Heart left ventricle (tissue), 16 donors: ENCODE results near the gene IL33. TPM values are rescaled to one million over a fixed set of nuclear protein-coding genes. Genes with fewer than 3 reads are reported as not detected.

Experiments used
- ATAC-seq, 4 donors: fragments of 200-7000 bp; cut with Tn5 transposase; one replicate each; pipeline ENCODE4 v1.9.1; 2020 to 2022; ENCODE audit warnings: moderate library complexity in 4 of 4, mild to moderate bottlenecking in 3 of 4, moderate number of reproducible peaks in 1 of 4
- DNase-seq, 5 donors: peaks; one replicate each; pipeline ENCODE4 v3.0.0-alpha.2; 2020
- H3K27ac ChIP-seq, 12 donors: fragments of 200-600 bp; sonication (generic) in 4 of 12; one replicate each; pipeline versions ENCODE4 v1.5.0 to v1.8.0; 2016 to 2022; ENCODE audit warnings: mild to moderate bottlenecking in 2 of 12
- H3K27me3 ChIP-seq, 9 donors: fragments of 200-600 bp; sonication (generic) in 2 of 9; one replicate each; pipeline versions ENCODE4 v1.5.1 to v1.8.0; 2016 to 2022; ENCODE audit warnings: mild to moderate bottlenecking in 3 of 9
- H3K36me3 ChIP-seq, 9 donors: fragments of 200-600 bp; sonication (generic) in 2 of 9; one replicate each; pipeline versions ENCODE4 v1.5.0 to v1.8.0; 2018 to 2022; ENCODE audit warnings: mild to moderate bottlenecking in 2 of 9
- H3K4me1 ChIP-seq, 12 donors: fragments of 200-600 bp; sonication (generic) in 4 of 12; one replicate each; pipeline versions ENCODE4 v1.5.0 to v1.8.0; 2016 to 2022; ENCODE audit warnings: mild to moderate bottlenecking in 3 of 12
- H3K4me3 ChIP-seq, 12 donors: fragments of 200-600 bp; sonication (generic) in 4 of 12; one replicate each; pipeline versions ENCODE4 v1.5.0 to v1.8.0; 2017 to 2022; ENCODE audit warnings: mild to moderate bottlenecking in 9 of 12, moderate library complexity in 4 of 12
- H3K9me3 ChIP-seq, 12 donors: fragments of 200-600 bp; sonication (generic) in 4 of 12; one replicate each; pipeline versions ENCODE4 v1.5.0 to v1.8.0; 2016 to 2022; ENCODE audit warnings: mild to moderate bottlenecking in 1 of 12
- CTCF ChIP-seq, 12 donors: fragments of 200-600 bp; sonication (generic) in 4 of 12; IDR thresholded peaks; one replicate each; pipeline versions ENCODE4 v1.5.0 to v1.8.0; 2018 to 2022; ENCODE audit warnings: antibody characterized with exemption in 12 of 12, mild to moderate bottlenecking in 5 of 12
- POLR2A ChIP-seq, 2 donors: fragments of 450-650 bp; IDR thresholded peaks; one replicate each; pipeline ENCODE4 v1.6.1; 2017; ENCODE audit warnings: antibody characterized with exemption in 2 of 2, mild to moderate bottlenecking in 2 of 2, moderate library complexity in 2 of 2
- WGBS, 4 donors: extraction: QIAGEN DNeasy Blood & Tissue Kit in 2 of 4; methylation state at CpG; one replicate each; pipeline versions ENCODE4 v1.1.5 to v1.1.7; 2013 to 2018; 5-methylcytosine and 5-hydroxymethylcytosine counted together
- intact Hi-C, 10 donors: fragments of 100-400 bp; cut with DNase I; formaldehyde crosslinking; loops; one replicate each; pipeline versions ENCODE4 v1.11.1 to v1.14.2; 2022
- polyA plus RNA-seq, 2 donors: library from polyadenylated mRNA; stranded (reverse); fragments of 200-250 nt; gene quantifications; one replicate each; pipeline ENCODE4 v1.2.3, GENCODE V29; 2013
- total RNA-seq, 9 donors: library from RNA; depleted of rRNA in 2 of 9; stranded (reverse); fragments of >200 nt in 2 of 9; fragmentation: NEBNext Ultra II Directional in 3 of 9; extraction: Animal tissue kit (Norgen Biotek cat#: 25700) in 3 of 9; gene quantifications; one replicate each; pipeline versions ENCODE4 v1.1.0 to v1.2.4, GENCODE V29; 2016 to 2023
- donor health status: ischemic (EF 13 %, LVEDD 7.1; RV severe dilation, severe dysfunction).
- donor health status: healthy with polysubstance abuse.
- donor health status: DM: no; HTN: yes; CAD: no.
- donor health status: DM: no; HTN: no; CAD: no.
- donor health status: ischemic (EF 25% LVEDD 6.9; RV normal size, moderate dysfunction).
- donor health status: ischemic (EF 25% LVEDD 5.7; RV mildly dilated, moderate dysfunction).
- donor health status: healthy.
- donor health status: DM: yes; HTN: yes; CAD: no.
- donor health status: ischemic (EF 35%, LVEDD 5.7; RV mildly dilated, moderate dysfunction).
- donor health status: nonischemic (EF 11% LVEDD 7.7; RV severe dilation, severe dysfunction).
- donor health status: DM: yes; HTN: yes; CAD: no.
- donor health status: PGD.
- donor health status: ischemic (EF 29% LVEDD 5.4; RV normal size, mild dysfunction).
- donor health status: nonischemic (EF 23%, LVEDD 6.1; RV moderate dilation, normal function).

The IL33 gene
- total and polyA plus RNA-seq, 11 donors: 6.6 to 36.5 (median 12.7) TPM

- Histone ChIP-seq H3K9me3 (peaks cover 0 to 16% (median 9%) of the 10 kb centered on the region in 12 donors), H3K36me3 (no peaks in the 10 kb centered on the region), H3K4me1 (peaks cover 0 to 32% (median 3%) of the 10 kb centered on the region in 12 donors), H3K27me3 (no peaks in the 10 kb centered on the region), H3K27ac (peak overlapping the region in 11 of 12 donors; percentile 41 to 79 (median 58)), H3K4me3 (peak overlapping the region in 8 of 12 donors; percentile 38 to 63 (median 51))
- WGBS, 4 donors: 42 to 54% (median 47%) methylated on average over 2 of the region's 2 CpGs
- TF ChIP-seq POLR2A (IDR thresholded peaks at IDR 0.05) (no peak), CTCF (IDR thresholded peaks at IDR 0.05) (no peak)
- intact Hi-C loops: loop anchor here in 1 of 10 donors (5.0 kb wide), 1 partner anchor 57 kb away; no protein-coding TSS in a partner anchor
- ATAC-seq (peak; percentile 39 to 82 (median 61)), DNase-seq (no peak)
Measured at GRCh38 chr9:6214903-6215302, 704 bp upstream of the IL33 start.

- ATAC-seq: peak in 1 of 4 donors; percentile 40
- H3K4me1 ChIP-seq: peaks cover 0 to 38% (median 3%) of the 10 kb centered on the region in 12 donors
- intact Hi-C loops: loop anchor here in 1 of 10 donors (5.0 kb wide), 1 partner anchor 56 kb away; no protein-coding TSS in a partner anchor
Measured at GRCh38 chr9:6216002-6216401, 395 bp downstream of the IL33 start.

GRCh38 chr9:6216951-6217350 is 1.3 kb downstream of the IL33 start:
- no peaks in the 10 kb centered on the region for H3K27me3 ChIP-seq
- peak overlapping the region in 8 of 12 donors; percentile 46 to 88 (median 76) for H3K27ac ChIP-seq
- no peak for DNase-seq
- peak overlapping the region in 10 of 12 donors; percentile 28 to 63 (median 50) for H3K4me3 ChIP-seq
- intact Hi-C loops: loop anchor here in 1 of 10 donors (5.0 kb wide), 1 partner anchor 55 kb away; no protein-coding TSS in a partner anchor
- TF ChIP-seq POLR2A (IDR thresholded peaks at IDR 0.05) (no peak), CTCF (IDR thresholded peaks at IDR 0.05) (no peak)
- no peaks in the 10 kb centered on the region for H3K9me3 ChIP-seq
- H3K4me1 ChIP-seq: peaks cover 0 to 41% (median 3%) of the 10 kb centered on the region in 12 donors
- no peak for ATAC-seq
- 19 to 49% (median 38%) methylated on average over 1 of the region's 1 CpG for WGBS, 4 donors
- no peaks in the 10 kb centered on the region for H3K36me3 ChIP-seq

More at GRCh38 chr9:6216002-6216401, 395 bp downstream of the IL33 start:
- no peak for DNase-seq
- Histone ChIP-seq H3K27ac (peak overlapping the region in 10 of 12 donors; percentile 9 to 88 (median 70)), H3K36me3 (no peaks in the 10 kb centered on the region), H3K9me3 (peaks cover 0 to 5% (median 0%) of the 10 kb centered on the region in 12 donors), H3K27me3 (no peaks in the 10 kb centered on the region), H3K4me3 (peak overlapping the region in 11 of 12 donors; percentile 3 to 63 (median 49))
- no peak for TF ChIP-seq POLR2A (IDR thresholded peaks at IDR 0.05)
- no peak for TF ChIP-seq CTCF (IDR thresholded peaks at IDR 0.05)
- 67 to 78% (median 71%) methylated on average over 3 of the region's 3 CpGs for WGBS, 4 donors

- TF ChIP-seq POLR2A (IDR thresholded peaks at IDR 0.05) (no peak), CTCF (IDR thresholded peaks at IDR 0.05) (no peak)
- H3K4me3 ChIP-seq: peak overlapping the region in 10 of 12 donors; percentile 20 to 63 (median 50)
- 24 to 44% (median 40%) methylated on average over 3 of the region's 3 CpGs for WGBS, 4 donors
- no peaks in the 10 kb centered on the region for H3K9me3 ChIP-seq
- DNase-seq (peak in 1 of 5 donors; percentile 21), ATAC-seq (peak in 3 of 4 donors; percentile 32 to 62 (median 56))
- H3K27ac ChIP-seq: peak overlapping the region; percentile 45 to 88 (median 72)
- intact Hi-C loops: loop anchor here in 1 of 10 donors (5.0 kb wide), 1 partner anchor 54 kb away; no protein-coding TSS in a partner anchor
- no peaks in the 10 kb centered on the region for H3K27me3 ChIP-seq
- H3K4me1 ChIP-seq: peaks cover 0 to 48% (median 5%) of the 10 kb centered on the region in 12 donors
- no peaks in the 10 kb centered on the region for H3K36me3 ChIP-seq
Measured at GRCh38 chr9:6218099-6218502, 2.5 kb downstream of the IL33 start.
